Hepatic stellate cell (primary cell): ENCODE data around the gene REV1.
"Not testable (repeated sequence)": the region's sequence is repeated elsewhere in the genome, so short reads cannot be mapped to it uniquely, and the experiment has no call there.

Source experiments
- DNase-seq: peaks from one replicate; pipeline ENCODE4 v3.0.0; 2011; ENCODE audit warnings: low spot score

Gene REV1

GRCh38 chr2:99489761-99490622 is at the start of gene REV1:
Gene REV1, minus strand, starts transcription at chr2:99490017. Its CDS starts 25,042 bp downstream, at chr2:99464975.
- peak; percentile 94 for DNase-seq

DNA sequence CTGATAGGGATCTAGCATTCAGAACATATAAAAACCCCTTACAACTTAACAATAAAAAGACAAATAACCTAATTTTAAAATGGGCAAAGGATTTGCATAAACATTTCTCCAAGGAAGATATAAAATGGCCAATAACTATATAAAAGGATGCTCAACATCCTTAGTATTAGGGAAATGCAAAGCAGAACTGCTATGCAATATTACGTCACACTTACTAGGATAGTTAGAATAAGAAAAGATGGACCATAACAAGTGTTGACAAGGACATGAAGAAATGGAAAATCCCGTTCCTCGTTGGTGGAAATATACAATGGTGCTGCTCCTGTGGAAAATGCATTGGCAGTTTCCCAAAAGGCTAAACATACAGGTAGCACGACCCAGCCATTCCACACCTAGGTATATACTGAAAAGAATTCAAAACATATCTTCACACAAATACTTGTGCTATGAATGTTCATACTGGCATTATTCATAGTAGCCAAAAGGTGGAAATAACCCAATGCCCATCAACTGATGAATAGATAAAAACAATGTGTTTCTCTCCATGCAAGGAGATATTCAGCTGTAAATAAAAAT is 48.2 kb upstream of the REV1 start:
- DNase-seq: no peak

- no peak for DNase-seq
Observed at GRCh38 chr2:99524056-99524455, 34.2 kb upstream of the REV1 start.

GRCh38 chr2:99522157-99522556 is 32.3 kb upstream of the REV1 start:
- no peak for DNase-seq

- DNase-seq: no peak
Observed at GRCh38 chr2:99520813-99521212, 31.0 kb upstream of the REV1 start.

- no peak for DNase-seq
Observed at GRCh38 chr2:99520195-99520594, 30.4 kb upstream of the REV1 start.

GRCh38 chr2:99514357-99514756 is 24.5 kb upstream of the REV1 start:
- DNase-seq: no peak

GRCh38 chr2:99512181-99512591 is 22.4 kb upstream of the REV1 start:
- no peak for DNase-seq

GRCh38 chr2:99509387-99509786 is 19.6 kb upstream of the REV1 start:
- DNase-seq: no peak

- no peak for DNase-seq
Observed at GRCh38 chr2:99507937-99508818, 18.4 kb upstream of the REV1 start.

GRCh38 chr2:99504844-99505584 is 15.2 kb upstream of the REV1 start:
- DNase-seq: no peak

DNA sequence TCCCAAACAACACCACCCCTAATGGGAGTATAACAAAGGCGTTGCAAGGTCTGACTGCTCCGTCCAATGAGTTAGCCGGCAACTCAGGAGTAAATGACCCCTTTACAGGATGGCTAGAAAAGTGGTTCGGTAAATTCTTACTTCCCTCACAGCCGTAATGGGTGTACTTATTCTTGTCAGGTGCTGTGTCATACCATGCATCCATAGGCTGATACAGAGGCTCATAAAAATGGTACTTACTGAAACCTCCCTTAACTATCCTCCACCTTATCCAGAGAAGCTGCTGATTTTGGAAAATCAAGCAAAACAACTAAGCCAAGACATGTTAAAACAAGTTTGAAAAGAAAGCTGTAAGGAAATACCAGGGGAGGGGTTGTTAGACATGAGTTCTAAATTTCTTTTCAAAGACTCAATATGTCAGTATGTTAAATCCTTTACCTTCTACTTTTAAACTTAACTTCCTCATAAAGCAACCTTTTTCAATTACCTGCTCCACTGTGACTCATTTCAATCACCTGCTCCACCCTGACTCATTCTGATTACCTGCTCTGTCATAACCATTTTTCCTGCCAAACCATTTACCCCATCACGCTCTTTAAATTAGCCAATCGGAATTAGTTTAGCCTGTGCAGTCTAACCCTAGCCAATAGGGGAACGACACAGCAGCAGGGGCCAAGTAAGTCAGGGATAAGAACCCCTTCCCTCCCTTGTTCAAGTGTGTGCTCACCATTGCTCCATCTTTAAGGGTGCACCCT is 14.0 kb upstream of the REV1 start:
- DNase-seq: not testable (repeated sequence)

- no peak for DNase-seq
Observed at GRCh38 chr2:99496021-99496420, 6.2 kb upstream of the REV1 start.

- DNase-seq: no peak
Observed at GRCh38 chr2:99495115-99495860, 5.5 kb upstream of the REV1 start.

- no peak for DNase-seq
Observed at GRCh38 chr2:99492721-99493120, 2.9 kb upstream of the REV1 start.

DNA sequence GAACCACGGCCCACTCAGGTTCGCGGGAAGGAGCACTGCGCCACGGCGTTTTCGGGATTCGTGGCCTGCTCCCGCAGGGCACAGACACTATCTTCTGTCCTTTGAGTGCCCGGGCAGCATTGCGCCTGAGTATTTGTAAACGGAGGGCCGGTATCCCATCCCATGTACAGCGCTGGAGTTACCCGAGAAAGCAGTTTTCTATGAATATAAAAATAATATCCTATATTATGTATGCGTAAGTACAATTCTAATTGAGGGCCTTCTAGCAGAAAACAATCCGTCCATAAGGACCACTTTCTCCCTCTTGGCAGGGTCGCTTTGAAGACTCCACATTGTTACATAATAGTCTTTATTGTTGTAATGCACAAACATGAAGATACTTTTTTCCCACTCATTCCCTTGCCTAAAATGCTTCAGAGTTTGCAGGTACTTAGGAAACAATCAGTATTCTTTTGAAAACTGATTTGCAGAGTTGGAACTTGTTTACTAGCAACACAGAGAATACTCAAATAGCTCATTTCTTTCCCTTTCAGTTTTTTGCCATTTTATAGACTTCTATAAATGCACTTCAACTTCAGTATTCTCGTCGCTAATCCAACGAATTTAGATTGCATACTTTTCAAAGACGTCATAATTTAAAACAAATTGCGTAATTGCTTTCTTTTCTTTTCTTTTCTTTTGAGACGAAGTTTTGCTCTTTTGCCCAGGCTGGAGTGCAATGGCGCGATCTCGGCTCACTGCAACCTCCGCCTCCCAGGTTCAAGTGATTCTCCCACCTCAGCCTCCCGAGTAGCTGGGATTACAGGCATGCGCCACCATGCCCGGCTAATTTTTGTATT is 1.0 kb upstream of the REV1 start:
- no peak for DNase-seq

GRCh38 chr2:99489063-99489760 is 605 bp downstream of the REV1 start:
- peak; percentile 59 for DNase-seq

- DNase-seq: peak; percentile 26
Observed at GRCh38 chr2:99488539-99489062, 1.2 kb downstream of the REV1 start.

DNA sequence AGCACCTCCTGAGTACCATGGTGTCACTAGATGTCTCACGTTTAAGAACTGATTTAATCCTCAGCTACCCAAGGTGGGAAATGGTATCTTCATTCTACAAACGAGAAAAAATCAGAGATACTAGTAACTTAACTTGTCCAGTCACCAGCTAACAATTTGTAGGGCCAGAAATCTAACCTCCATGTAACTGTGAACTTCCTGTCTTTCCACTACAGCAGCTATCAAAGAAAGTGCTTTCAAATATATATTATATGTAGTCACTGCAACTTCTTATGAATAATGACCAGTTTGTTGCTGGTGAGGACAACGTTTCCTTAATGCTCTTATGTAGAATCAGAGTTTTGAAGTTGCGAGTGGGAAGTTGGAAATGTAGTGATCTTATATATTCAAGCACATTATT is 1.9 kb downstream of the REV1 start:
- DNase-seq: peak; percentile 22
